Iris pigment epithelial cell (primary cell): ENCODE measurements around the gene TSGA10IP.

Source experiments
- DNase-seq: peaks from one replicate; pipeline ENCODE4 v3.0.0-alpha.2; 2011; ENCODE audit warnings: low read depth

Gene TSGA10IP

DNA sequence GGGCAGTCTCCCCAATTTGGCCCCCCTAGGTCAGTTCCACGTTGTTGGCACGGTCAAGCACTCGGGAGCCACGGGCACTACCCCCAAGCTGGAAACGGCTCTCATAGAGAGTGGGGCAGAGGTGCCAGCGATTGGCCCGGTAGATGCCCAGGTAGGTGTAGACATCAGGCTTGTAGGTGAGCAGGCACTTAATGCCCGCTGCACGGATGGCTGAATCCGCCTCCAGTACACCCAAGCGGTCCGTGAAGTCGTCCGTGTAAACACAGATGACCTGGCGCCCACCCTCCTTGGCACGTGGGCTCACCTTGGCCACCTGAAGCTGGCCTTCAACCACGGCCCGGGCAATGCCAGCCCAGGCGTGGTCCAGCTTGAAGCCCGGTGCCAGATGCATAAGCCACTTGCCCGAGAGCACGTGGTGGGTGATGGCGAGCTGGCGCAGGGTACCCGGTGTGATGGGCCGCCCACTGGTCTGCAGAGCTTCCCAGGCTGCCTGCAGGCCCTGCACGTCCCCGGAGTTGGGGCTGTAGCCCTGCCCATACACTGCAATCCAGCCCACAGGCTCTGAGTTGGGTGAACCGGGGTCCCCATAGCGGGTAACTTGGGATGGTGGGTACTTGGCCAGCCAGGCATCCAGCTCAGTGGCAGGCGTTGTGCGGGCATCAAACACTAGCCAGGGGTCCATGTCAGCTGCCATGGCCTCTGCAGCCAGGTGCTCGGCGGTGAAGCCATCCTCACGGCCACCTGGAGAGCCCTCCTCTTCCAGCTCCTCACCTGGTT, 27.7 kb upstream of the TSGA10IP start:
- DNase-seq, result no peak

DNA sequence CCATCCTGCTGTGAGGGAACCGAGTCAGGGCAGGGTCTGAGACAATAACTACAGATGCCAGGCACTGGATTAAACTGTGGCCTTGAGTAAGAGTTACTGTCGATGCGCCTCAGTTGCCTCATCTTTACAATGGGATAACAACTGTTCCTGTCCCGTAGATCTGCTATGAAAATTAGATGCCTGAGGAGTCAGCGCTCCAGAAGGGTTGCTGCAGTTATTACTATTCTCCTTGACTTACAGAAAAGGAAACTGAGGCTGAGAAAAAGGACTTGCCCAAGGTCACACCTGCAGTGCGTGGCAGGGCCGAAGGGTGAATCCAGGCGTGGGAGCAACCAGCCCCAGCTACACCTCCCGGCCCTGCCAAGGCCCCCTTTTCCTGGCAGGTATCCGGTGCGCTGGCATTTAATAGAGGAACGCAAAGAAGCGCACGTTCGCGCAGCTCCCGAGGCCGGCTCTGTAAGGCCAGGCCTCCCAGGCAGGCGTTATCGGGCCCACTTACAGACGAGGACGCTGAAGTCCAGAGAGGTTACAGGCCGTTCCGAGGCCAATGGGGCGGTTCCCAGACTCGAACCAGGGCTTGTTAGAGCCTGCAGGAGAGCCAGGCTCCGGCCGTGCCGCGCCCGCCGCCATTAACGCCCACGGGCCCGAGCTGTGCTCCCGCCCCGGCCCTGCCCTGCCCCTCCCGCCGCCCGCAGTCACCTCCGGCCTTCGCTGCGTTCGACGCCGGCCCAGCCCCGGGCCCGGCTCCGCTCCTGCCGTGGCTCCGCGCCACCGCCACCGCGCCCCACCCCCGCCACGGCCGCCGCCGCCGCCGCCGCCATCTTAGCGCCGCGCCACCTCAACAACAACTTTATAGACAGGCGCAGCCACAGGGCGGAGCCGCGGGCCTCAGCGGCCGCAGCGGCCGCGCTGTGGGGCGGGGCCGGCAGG, 26.8 kb upstream of the TSGA10IP start, which contains the start of gene C11orf68:
TSS of gene C11orf68 (minus strand) at position 852 of the 930 bp plus-strand sequence. CDS start at position 821, 31 bp downstream.
- peak; percentile 44 for DNase-seq

DNA sequence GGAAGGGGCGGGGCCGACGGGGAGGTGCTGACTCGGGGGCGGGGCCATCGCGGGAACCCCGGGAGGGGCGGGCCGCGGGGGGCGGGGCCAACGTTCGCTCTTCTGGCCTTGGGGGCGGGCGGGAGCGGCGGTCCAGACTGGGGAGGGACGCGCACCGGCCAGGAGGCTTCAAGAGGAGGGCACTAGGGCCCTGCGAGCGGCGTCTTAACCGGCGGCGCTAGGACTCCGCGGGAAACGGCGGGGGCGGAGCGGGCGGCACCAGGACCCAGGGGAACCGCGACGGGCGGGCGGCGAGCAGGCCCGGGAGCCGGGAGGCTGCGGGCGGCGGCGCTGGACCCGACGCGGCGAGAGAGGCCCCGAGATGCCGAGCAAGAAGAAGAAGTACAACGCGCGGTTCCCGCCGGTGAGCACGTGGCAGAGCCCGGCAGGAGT, 26.1 kb upstream of the TSGA10IP start, which contains the start of gene DRAP1:
TSS of gene DRAP1 (plus strand) at position 286 of the 432 bp plus-strand sequence. CDS start at position 362, 76 bp downstream.
- DNase-seq, result peak; percentile 99

DNA sequence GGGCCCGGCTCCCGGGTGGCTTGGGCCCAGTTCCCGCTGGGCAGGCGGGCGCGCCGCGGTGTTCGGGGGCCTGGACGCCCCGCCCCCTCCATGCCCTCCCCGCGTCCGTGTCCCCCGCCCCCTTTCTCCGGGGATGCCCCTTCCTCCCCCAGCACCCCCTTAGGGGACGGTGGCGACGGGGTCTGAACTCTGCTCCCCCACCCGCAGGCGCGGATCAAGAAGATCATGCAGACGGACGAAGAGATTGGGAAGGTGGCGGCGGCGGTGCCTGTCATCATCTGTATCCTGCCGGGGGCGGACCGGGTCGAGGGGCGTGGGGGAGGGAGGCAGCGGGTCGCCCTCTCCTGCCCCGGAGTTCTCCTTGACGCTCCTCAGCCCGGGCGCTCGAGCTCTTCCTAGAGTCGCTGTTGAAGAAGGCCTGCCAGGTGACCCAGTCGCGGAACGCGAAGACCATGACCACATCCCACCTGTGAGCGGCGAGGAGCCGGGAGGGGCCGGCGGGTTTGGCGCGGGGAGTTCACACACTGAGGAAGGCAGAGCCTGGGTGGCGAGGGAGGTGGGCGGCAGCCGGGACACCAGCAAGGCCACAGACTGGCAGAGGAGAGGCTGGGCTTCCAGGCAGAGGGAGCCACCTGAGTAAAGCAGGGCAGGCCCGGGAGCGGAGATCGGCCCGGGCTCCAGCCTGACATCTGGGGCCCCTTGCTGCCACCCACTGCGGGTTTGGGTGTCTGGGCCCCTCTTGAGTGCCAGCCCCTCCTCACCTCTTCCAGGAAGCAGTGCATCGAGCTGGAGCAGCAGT, 25.5 kb upstream of the TSGA10IP start:
- DNase-seq, result no peak

DNA sequence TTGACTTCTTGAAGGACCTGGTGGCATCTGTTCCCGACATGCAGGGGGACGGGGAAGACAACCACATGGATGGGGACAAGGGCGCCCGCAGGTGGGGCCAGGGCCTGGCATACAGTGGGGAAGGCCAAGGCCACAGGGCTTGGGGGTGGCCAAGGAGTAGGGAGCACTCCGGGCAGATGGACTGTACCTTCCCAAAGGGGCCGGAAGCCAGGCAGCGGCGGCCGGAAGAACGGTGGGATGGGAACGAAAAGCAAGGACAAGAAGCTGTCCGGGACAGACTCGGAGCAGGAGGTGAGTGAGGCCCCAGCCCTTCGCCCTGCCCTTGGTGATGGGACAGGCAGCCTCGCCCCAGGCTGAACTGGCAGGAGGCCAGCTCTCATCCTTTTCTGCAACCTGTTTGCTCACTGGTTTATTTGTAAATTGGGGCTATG, 24.9 kb upstream of the TSGA10IP start:
- DNase-seq, result no peak

DNA sequence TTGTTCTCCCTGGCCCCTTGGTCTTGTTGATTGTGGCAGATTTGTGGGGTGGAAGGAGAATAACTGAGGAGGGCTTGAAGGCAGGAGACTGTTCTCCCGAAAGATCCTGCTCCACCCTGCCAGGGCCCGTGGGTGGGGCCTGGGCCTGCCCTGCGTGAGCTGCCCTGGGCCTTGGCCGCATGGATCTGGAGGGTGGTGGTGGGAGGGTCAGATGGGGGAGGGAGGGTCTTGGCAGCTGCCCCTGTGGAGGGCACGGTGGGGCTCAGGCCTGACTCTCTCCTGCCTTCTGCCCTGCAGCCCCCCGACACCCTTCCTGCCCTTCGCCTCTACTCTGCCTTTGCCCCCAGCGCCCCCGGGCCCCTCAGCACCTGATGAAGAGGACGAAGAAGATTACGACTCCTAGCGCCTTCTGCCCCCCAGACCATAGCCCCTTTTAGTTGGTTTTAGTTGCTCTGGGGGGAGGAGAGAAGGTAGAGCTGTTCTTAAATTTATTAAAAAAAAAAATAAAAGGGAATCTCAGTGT, 24.2 kb upstream of the TSGA10IP start:
- DNase-seq, result no peak

DNA sequence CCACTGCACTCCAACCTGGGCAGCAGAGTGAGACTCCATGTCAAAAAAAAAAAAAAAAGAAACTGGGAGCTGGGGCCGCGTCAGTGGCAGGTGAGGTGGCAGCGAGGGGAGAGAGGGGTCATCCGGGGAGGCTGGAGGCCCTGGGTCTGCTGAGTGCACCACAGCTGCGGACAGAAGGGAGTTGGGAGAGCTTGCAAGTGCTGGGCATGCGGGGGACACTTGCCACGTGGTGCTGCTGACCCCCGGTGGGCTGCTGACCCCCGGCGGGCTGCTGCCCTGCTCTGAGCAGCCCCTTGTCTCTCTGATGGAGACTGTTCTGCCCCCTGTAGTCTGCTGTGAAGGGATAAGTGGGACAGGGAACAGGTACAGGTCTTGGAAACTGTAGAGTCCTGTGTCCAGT, 23.4 kb upstream of the TSGA10IP start:
- DNase-seq, result no peak

DNA sequence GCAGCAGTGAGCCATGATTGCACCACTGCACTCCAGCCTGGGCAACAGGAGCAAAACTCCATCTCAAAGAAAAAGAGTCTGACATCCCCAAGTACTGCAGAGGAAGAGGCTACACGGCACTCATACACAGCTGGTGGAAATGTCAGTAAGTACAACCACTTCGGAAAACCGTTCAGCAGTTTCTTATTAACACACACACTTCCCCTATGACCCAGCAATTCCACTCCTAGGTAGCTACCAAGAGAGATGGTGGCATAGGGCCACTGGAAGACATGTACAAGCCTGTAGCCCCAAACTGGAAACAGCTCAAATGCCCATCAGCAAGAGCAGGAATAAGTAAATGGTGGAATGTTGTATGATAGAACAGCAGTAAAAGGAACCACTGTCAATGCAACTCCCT, 22.7 kb upstream of the TSGA10IP start:
- no peak for DNase-seq

DNA sequence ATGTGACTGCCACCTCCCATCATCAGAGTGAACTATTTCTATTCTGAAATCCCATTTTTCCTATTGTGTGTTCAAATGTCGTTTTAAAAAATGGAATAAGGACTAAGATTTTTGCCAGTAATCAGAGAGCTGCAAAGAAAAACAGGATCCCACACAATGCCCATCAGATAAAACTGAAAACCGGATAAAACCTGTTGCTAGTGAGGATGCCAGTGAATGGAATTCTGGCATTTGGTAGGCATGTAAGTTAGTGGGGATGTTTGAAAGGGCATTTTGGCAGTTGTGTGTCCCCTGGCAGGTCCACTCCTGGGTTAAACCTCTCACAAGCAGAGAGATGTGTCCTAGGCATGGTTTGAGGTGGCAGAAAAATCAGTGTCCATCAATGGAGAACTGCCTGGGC, 19.9 kb upstream of the TSGA10IP start:
- DNase-seq, result no peak

DNA sequence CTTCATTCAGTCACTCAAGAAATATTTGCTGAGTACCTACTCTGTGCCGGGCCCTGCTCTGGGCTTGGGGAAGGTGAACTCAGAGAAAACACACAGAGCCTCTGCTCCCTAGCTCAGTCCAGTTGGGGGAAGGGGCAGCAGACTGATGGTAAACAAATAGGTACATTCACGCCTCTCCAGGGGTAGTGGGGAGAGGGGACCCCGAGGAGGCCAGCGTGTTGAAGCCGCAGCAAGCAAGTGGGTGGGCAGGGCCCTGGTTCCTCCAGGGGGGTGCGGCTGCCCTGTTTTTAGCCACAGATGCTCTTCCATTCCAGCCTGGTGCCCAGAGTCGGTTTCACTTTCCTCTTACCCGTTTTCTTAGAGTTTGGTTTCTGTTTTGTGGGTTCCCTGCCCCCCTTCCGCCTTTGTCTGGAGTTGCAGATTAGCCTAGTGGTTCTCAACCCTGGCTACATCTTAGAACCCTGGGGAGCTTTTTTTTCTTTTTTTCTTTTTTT, 17.3 kb upstream of the TSGA10IP start:
- DNase-seq, result peak; percentile 31

DNA sequence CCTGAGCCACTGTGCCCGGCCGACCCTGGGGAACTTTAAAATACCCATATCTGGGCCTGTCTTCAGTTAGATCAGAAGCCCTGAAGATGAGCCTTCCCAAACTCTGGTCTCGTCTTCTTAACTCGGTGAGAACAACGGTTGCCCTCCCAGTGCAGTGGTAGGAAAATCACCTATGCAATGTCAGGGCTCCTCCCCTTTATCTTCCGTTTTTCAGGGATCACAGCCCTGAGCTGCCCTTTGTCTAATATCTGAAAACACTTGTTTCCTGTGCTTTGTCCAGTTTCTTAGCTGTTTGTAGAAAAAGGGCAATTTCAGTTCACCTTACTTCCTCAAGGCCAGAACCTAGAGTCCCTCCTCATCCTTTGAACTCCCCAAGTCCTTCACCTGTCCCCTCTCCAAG, 16.6 kb upstream of the TSGA10IP start:
- no peak for DNase-seq

DNA sequence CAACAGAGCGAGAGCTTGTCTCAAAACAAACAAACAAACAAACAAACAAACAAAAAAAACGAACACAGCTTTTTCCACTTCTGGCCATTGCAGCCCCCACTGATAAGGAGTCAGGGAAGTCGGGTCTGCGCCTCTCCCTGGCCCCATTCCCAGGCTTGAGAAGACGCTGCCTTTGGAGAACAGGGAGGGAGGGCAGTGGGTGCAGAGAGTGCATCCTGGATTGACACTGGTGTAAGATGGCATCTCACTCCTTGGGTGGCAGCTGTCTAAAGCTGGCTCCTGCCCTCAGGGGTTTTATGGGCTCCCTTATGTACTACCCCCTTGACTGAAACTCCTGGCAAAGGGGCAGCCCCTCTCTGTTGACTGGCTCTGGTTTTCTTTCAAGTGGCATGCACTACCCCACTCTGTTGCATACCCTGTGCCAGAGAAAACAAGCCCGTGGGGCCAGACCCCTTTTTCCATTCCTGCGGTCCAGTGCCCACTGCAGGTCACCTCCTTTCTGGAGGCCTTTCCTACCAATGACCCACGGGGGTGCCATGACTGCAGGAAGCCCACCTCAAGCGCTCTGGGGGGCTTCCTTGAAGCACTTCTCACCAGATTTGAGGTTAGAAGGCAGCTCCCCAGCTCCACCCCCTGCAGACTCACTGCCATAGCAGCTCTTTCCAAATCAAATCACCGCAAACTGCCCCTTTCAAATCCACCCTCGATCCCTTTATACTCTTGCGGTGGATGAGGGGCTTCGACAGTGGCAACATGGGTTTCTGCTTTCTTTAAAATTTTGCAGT, 13.3 kb upstream of the TSGA10IP start:
- no peak for DNase-seq

DNA sequence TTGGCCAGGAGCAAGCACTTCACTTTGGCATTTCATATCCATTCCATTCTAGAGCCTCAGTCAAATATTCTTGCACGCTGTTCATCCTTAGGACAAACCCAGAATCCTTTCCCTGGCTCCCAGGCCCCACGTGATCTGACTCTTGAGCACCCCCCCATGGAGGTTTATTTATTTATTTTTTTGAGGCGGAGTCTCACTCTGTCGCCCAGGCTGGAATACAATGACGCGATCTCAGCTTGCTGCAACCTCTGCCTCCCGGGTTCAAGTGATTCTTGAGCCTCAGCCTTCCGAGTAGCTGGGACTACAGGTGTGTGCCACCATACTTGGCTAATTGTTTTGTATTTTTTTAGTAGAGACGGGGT, 12.7 kb upstream of the TSGA10IP start:
- DNase-seq, result peak; percentile 18

DNA sequence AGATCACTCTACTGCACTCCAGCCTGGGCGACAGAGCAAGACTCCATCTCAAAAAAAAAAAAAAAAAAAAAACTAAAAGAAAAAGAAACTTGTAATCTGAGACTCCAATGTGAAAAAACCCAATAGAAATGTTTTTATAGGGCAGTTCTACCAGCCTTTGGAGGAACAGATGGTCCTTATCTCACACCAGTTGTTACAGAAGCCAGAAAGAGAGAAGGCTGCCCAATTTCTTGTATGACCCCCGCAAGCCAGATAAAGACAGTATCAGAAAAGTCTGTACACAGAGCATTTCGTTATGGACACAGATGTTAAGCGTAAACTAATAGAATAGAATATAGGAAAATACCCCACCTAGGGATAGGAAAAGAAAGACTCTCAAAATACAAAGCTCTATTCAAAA, 11.3 kb upstream of the TSGA10IP start:
- DNase-seq, result peak; percentile 25

DNA sequence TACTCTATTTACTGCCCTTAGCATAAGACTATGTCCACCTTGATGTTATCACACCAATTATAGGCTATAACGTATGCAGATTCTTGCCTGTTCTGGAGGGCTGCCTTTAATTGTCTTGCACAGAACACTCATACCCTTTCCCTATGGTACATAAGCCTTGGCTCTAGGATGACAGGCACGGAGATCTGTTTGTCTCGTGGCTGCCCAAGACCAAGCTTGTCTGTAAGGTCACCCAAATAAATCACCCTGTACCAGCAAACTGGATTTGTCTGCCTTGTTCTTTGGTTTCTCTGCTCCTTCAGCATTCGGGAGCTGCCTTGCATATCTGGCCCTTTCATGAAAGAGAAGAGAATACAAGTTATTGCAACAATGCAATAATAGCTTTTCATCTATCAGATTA, 7.5 kb upstream of the TSGA10IP start:
- DNase-seq, result no peak

DNA sequence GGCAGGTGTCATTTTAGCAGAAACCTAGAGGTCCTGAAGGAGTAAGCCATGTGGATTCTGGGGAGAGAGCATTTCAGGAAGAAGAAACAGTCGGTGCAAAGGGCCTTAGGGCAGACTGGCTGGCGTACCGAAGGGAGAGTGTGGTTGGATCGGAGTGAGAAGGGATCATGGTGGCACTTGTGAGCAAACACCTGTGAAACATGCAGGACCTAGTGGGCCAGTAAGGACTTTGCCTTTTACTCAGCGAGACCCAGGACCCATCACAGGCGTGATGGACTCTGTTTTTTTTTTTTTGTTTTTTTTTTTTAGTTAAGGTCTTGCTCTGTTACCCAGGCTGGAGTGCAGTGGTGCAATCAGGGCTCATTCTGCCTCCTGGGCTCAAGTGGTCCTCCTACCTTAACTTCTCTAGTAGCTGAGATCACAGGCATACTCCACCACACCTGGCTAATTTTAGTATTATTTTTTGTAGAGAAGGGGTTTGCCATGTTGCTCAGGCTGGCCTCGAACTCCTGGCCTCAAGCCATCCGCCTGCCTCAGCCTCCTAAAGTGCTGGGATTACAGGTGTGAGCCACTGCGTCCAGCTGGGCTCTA, 3.5 kb upstream of the TSGA10IP start:
- DNase-seq, result no peak

DNA sequence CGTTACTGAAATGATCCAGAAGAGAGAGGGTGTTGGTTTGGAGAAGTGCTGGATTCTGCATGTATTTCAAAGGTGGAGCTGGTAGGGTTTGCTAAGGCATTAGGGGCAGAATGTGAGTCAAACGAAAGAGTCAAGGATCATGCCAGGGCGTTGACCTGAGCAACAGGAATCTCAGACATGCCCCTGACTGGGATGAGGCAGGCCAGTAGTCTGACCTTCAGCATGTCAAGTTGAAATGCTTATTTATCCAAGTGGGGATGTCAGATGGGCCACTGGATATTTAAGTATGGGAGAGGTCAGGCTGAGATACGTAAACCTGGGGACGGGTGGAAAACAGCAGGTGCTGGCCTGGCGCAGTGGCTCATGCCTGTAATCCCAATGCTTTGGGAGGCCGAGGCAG, 2.7 kb upstream of the TSGA10IP start:
- DNase-seq, result no peak

DNA sequence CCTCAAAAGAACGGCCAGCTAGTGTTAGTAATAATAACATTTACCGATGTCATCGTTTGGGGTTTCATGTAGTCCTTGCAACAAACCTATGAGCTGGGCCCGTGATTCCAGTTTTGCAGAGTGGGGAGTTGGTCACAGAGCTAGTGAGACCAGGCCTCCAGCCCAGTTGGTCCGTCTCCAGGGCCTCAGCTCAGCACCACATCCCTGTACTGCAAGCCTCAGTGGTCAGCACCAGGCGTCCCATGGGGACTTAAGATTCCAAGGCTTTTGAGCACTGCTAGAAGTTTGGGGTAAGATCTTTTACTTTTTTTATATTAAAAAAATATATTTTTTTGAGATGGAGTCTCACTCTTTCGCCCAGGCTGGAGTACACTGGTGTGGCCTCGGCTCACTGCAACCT, 1.1 kb upstream of the TSGA10IP start:
- no peak for DNase-seq

DNA sequence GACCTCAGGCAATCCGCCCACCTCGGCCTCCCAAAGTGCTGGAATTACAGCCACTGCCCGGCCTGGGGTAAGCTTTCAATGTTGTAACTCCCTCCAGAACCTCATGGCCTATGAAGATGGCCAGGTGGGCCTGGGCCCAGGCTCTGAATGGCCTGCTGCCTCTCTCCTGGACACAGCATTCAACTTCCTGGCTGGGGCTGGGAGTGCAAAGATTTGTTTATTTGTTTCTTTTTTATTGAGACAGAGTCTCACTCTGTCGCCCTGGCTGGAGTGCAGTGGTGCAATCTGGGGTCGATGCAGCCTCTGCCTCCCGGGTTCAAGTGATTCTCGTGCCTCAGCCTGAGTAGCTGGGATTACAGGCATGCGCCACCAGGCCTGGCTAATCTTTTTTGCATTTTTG, 513 bp upstream of the TSGA10IP start:
- DNase-seq, result no peak

DNA sequence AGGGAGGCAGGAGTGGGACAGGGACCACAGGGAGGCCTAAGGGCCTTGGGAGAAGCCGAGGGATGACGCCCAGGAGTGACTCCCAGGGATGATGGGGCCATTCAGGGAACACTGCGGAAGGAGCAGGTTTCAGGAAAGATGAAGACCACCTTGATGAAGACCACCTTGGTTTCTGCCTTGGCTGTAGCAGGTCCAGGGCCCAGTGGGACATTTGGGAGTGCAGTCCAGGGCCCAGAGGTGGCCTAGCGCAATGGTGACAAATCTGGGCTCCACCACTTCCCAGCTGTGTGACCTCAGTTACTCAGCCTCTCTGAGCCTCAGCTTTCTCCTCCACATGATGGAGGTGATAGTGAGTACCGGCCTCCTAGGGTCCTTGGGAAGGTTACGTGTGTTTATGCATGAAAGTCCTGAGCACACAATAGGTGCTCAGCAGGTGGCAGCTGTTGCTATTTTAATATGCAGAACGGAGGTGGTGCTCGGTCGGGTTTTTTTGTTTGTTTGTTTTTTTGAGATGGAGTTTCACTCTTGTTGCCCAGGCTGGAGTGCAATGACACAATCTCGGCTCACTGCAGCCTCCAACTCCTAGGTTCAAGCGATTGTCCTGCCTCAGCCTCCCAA, 770 bp downstream of the TSGA10IP start:
- no peak for DNase-seq
